HCT116 (cell line): Measurements from ENCODE around the gene CD22. TPM values are rescaled to one million over a fixed set of nuclear protein-coding genes. Genes with fewer than 3 reads are reported as not detected.

ENCODE experiments used
- ATAC-seq: fragments of 200-7000 bp; cut with Tn5 transposase; 2 replicates; pipeline ENCODE4 v1.9.1; 2020; ENCODE audit warnings: mild to moderate bottlenecking, moderate library complexity
- BruUV-seq: library from RNA; stranded (reverse); fragments of 400-500 nt; replicated peaks from 2 replicates; lab custom pipeline; 2021; lab: Mats Ljungman, UMichigan
- CTCF ChIA-PET: fragments of 300-600 bp; sonication (Branson Sonifier 250); formaldehyde crosslinking; loops from one replicate; lab custom pipeline; 2021; ENCODE audit warnings: antibody characterized with exemption; lab: Charles Lee
- POLR2A ChIA-PET: fragments of 300-600, 350-600 bp; sonication (Branson Sonifier 250); formaldehyde crosslinking; loops from one replicate; lab custom pipeline; 2021; ENCODE audit warnings: antibody characterized with exemption; lab: Charles Lee
- RAD21 ChIA-PET, 2 experiments: fragments of 300-600 bp; sonication (Branson Sonifier 250); formaldehyde crosslinking; loops; one replicate each; lab custom pipeline; 2023; ENCODE audit warnings: low total read pairs in 2 of 2; ENCODE audit not compliant: uncharacterized antibody in 2 of 2, unreplicated experiment in 2 of 2, low non-redundant PET in 1 of 2; lab: Charles Lee
- DNase-seq: peaks from one replicate; pipeline ENCODE4 v3.0.0-alpha.2; 2010; ENCODE audit warnings: low read depth, low spot score
- H2AFZ ChIP-seq: fragments of 200-600 bp; shearing (Covaris generic), sonication (generic); 2 replicates; pipeline ENCODE4 v1.6.1; 2017; ENCODE audit warnings: low read depth, mixed run types, mixed read lengths, antibody characterized with exemption, low read length; ENCODE audit not compliant: poor library complexity, severe bottlenecking
- H3K27ac ChIP-seq: 2 replicates; pipeline ENCODE4 v1.5.1; 2012; ENCODE audit warnings: low read depth, low read length
- H3K27me3 ChIP-seq: fragments of 200-600 bp; sonication (generic); 2 replicates; pipeline ENCODE4 v1.6.1; 2016; ENCODE audit warnings: mixed run types, low read length, mixed read lengths; ENCODE audit not compliant: insufficient read depth
- H3K36me3 ChIP-seq, 2 experiments: fragments of 200-500 bp in 1 of 2; fragments of 200-600 bp in 1 of 2; sonication (Bioruptor generic) in 1 of 2; sonication (generic) in 1 of 2; 2 replicates each; pipeline versions ENCODE4 v1.5.1 to v1.6.1; 2014 to 2016; ENCODE audit warnings: low read length in 2 of 2, inconsistent platforms in 1 of 2, mixed read lengths in 1 of 2, mixed run types in 1 of 2; ENCODE audit not compliant: insufficient read depth in 2 of 2, control insufficient read depth in 1 of 2
- H3K4me1 ChIP-seq, 2 experiments: fragments of 200-600 bp in 1 of 2; sonication (generic) in 1 of 2; 2 replicates each; pipeline versions ENCODE4 v1.5.1 to v1.6.1; 2012 to 2017; ENCODE audit warnings: low read length in 2 of 2, inconsistent platforms in 1 of 2, mild to moderate bottlenecking in 1 of 2, mixed read lengths in 1 of 2, mixed run types in 1 of 2, moderate library complexity in 1 of 2; ENCODE audit not compliant: insufficient read depth in 2 of 2, control insufficient read depth in 1 of 2
- H3K4me2 ChIP-seq: fragments of 200-600 bp; sonication (generic); 2 replicates; pipeline ENCODE4 v1.6.1; 2017; ENCODE audit warnings: mixed run types, low read length, mixed read lengths
- H3K4me3 ChIP-seq, 2 experiments: fragments of 200-600 bp in 1 of 2; sonication (generic) in 1 of 2; replicated peaks in 1 of 2; 2 replicates each; pipeline ENCODE4 v1.5.1; 2011 to 2016; ENCODE audit warnings: low read length in 2 of 2, control low read depth in 1 of 2, low read depth in 1 of 2, mild to moderate bottlenecking in 1 of 2, mixed read lengths in 1 of 2, mixed run types in 1 of 2
- H3K79me2 ChIP-seq: fragments of 200-600 bp; sonication (generic); 2 replicates; pipeline ENCODE4 v1.6.1; 2017; ENCODE audit warnings: mild to moderate bottlenecking, mixed run types, low read length, moderate library complexity, mixed read lengths; ENCODE audit not compliant: insufficient read depth
- H3K9ac ChIP-seq: fragments of 200-600 bp; sonication (generic); 2 replicates; pipeline ENCODE4 v1.6.1; 2016; ENCODE audit warnings: low read length, mixed read lengths
- H3K9me2 ChIP-seq: fragments of 200-600 bp; sonication (generic), shearing (Covaris generic); 2 replicates; pipeline ENCODE4 v1.6.1; 2017; ENCODE audit warnings: mixed run types, mild to moderate bottlenecking, moderate library complexity; ENCODE audit not compliant: insufficient read depth
- H3K9me3 ChIP-seq, 2 experiments: fragments of 200-500 bp in 1 of 2; fragments of 200-600 bp in 1 of 2; sonication (Bioruptor generic) in 1 of 2; sonication (generic) in 1 of 2; 2 replicates each; pipeline ENCODE4 v1.6.1; 2014 to 2017; ENCODE audit warnings: low read length in 2 of 2, mixed read lengths in 2 of 2, inconsistent platforms in 1 of 2, low read depth in 1 of 2, mild to moderate bottlenecking in 1 of 2, mixed run types in 1 of 2, moderate library complexity in 1 of 2; ENCODE audit not compliant: control insufficient read depth in 1 of 2, insufficient read depth in 1 of 2
- H4K20me1 ChIP-seq: fragments of 200-600 bp; sonication (generic), shearing (Covaris generic); 2 replicates; pipeline ENCODE4 v1.6.1; 2017; ENCODE audit warnings: mixed run types, mild to moderate bottlenecking, moderate library complexity; ENCODE audit not compliant: insufficient read depth
- EGR1 ChIP-seq: IDR thresholded peaks from 2 replicates; pipeline ENCODE4 v1.6.1; 2012; ENCODE audit warnings: low read depth
- POLR2AphosphoS5 ChIP-seq: IDR thresholded peaks from 2 replicates; pipeline ENCODE4 v1.6.1; 2011; ENCODE audit warnings: mild to moderate bottlenecking, low read depth, low read length, moderate library complexity
- ZFX ChIP-seq: fragments of 450-650 bp; IDR thresholded peaks from 2 replicates; pipeline ENCODE4 v1.6.1; 2017
- ZNF274 ChIP-seq: fragments of 200-500 bp; sonication (Bioruptor generic); IDR thresholded peaks from 2 replicates; pipeline ENCODE4 v1.6.1; 2014; ENCODE audit warnings: mild to moderate bottlenecking, low read depth, low read length, inconsistent platforms
- intact Hi-C: fragments of 100-400 bp; cut with micrococcal nuclease; formaldehyde crosslinking; loops from 2 replicates; pipeline ENCODE4 v1.10.0; 2022
- total RNA-seq: library from RNA; stranded (reverse); gene quantifications from one replicate; pipeline ENCODE4 v1.2.1, GENCODE V29; 2021; ENCODE audit not compliant: unreplicated experiment
- TF ChIP-seq, protein P1 (sequence below): IDR thresholded peaks from 2 replicates; pipeline ENCODE4 v1.6.1; 2011; ENCODE audit warnings: mild to moderate bottlenecking, low read length, moderate library complexity; ENCODE audit not compliant: insufficient replicate concordance; ENCODE audit errors: extremely low read depth
- TF ChIP-seq, protein P2 (sequence below): IDR thresholded peaks from 2 replicates; pipeline ENCODE4 v1.6.1; 2012
- TF ChIP-seq, protein P3 (sequence below), 3 experiments: fragments of 200-600 bp in 1 of 3; sonication (generic) in 1 of 3; IDR thresholded peaks in 2 of 3; conservative IDR thresholded peaks in 1 of 3; 2 replicates each; pipeline ENCODE4 v1.5.1; 2012 to 2017; ENCODE audit warnings: low read depth in 2 of 3, low read length in 2 of 3, antibody characterized with exemption in 1 of 3, borderline replicate concordance in 1 of 3, control low read depth in 1 of 3, mild to moderate bottlenecking in 1 of 3, mixed read lengths in 1 of 3, mixed run types in 1 of 3, moderate library complexity in 1 of 3; ENCODE audit not compliant: insufficient read depth in 1 of 3

Gene CD22
- total RNA-seq, 1 experiment from 2014 or later: 7.0 TPM

DNA sequence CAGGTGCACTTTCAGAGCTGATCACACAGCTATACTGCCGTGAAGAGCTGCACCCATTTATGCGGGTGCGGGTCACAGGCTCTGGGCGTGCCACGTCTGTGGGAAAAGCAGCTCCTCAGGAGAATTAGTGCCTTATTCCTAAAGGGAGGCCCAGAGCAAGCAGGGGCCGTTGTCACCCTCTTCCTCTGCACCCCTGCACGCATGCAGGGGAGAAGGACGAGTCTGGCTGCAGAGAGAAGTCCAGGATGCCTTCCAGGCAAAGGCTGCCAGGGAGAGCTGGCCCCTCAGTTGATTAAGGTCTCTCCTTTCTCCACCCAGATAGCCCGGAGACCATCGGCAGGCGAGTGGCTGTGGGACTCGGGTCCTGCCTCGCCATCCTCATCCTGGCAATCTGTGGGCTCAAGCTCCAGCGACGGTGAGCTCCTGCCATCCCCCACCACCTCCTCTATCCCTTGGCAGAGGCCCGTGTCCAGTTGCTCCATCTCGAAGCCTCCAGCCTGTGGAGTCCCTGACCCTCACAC is 15.6 kb downstream of the CD22 start:
- no TSS peak for BruUV-seq
- TF ChIP-seq, protein P1, sequence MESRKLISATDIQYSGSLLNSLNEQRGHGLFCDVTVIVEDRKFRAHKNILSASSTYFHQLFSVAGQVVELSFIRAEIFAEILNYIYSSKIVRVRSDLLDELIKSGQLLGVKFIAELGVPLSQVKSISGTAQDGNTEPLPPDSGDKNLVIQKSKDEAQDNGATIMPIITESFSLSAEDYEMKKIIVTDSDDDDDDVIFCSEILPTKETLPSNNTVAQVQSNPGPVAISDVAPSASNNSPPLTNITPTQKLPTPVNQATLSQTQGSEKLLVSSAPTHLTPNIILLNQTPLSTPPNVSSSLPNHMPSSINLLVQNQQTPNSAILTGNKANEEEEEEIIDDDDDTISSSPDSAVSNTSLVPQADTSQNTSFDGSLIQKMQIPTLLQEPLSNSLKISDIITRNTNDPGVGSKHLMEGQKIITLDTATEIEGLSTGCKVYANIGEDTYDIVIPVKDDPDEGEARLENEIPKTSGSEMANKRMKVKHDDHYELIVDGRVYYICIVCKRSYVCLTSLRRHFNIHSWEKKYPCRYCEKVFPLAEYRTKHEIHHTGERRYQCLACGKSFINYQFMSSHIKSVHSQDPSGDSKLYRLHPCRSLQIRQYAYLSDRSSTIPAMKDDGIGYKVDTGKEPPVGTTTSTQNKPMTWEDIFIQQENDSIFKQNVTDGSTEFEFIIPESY: no peak
- TF ChIP-seq POLR2AphosphoS5: no peak
- H4K20me1 ChIP-seq: no peaks in the 10 kb centered on the region
- no peaks in the 10 kb centered on the region for H3K4me1 ChIP-seq
- H3K9ac ChIP-seq: no peak overlapping the region
- no peaks in the 10 kb centered on the region for H3K36me3 ChIP-seq
- ATAC-seq (no peak), DNase-seq (no peak)
- H2AFZ ChIP-seq: no peak overlapping the region
- H3K4me3 ChIP-seq: no peak overlapping the region
- H3K9me2 ChIP-seq: no peaks in the 10 kb centered on the region
- intact Hi-C loops: no loop called here
- H3K27ac ChIP-seq: no peak overlapping the region
- no peak overlapping the region for H3K4me2 ChIP-seq
- ChIA-PET CTCF (interaction anchor here (1.4 kb wide), 1 partner anchor 151 kb away, joined by 3 read pairs; no protein-coding TSS in a partner anchor), POLR2A (no interaction called here), RAD21 (interaction anchor here in 1 of 2 experiments (1.3 kb wide), 1 partner anchor 124 kb away, joined by 5 read pairs; no protein-coding TSS in a partner anchor)
- H3K9me3 ChIP-seq: no peaks in the 10 kb centered on the region
- H3K79me2 ChIP-seq: no peaks in the 10 kb centered on the region
- no peaks in the 10 kb centered on the region for H3K27me3 ChIP-seq

DNA sequence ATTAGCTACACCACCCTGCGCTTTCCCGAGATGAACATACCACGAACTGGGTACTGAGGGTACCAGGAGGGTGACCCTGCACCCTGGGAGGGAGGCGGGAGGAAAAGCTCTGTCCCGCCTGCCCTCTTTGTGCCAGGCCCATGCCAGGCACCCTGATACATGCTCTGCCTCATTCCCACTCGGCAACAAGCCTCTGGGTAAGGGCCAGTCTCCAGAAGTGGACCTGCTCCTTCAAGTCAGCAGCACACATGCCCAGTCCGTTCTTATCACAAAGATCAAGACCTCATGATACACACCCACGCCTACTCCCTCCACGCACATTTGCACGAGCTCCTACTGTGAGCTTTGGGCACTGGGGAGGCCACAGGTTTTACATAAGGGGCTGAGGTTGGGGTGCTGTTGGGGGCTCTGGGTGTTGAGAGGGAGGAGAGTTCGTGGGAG is 16.7 kb downstream of the CD22 start:
- POLR2A ChIA-PET: no interaction called here
- ATAC-seq (no peak), DNase-seq (no peak)
- no peak overlapping the region for H3K4me2 ChIP-seq
- H3K79me2 ChIP-seq: no peaks in the 10 kb centered on the region
- H3K4me1 ChIP-seq: no peaks in the 10 kb centered on the region
- intact Hi-C loops: no loop called here
- CTCF ChIA-PET: interaction anchor here (1.4 kb wide), 1 partner anchor 149 kb away, joined by 3 read pairs; no protein-coding TSS in a partner anchor
- H3K9me2 ChIP-seq: no peaks in the 10 kb centered on the region
- no peaks in the 10 kb centered on the region for H4K20me1 ChIP-seq
- H3K4me3 ChIP-seq: no peak overlapping the region
- TF ChIP-seq, protein P2, sequence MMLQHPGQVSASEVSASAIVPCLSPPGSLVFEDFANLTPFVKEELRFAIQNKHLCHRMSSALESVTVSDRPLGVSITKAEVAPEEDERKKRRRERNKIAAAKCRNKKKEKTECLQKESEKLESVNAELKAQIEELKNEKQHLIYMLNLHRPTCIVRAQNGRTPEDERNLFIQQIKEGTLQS: no peak
- TF ChIP-seq EGR1: no peak
- TF ChIP-seq ZFX: no peak
- TF ChIP-seq, protein P3, sequence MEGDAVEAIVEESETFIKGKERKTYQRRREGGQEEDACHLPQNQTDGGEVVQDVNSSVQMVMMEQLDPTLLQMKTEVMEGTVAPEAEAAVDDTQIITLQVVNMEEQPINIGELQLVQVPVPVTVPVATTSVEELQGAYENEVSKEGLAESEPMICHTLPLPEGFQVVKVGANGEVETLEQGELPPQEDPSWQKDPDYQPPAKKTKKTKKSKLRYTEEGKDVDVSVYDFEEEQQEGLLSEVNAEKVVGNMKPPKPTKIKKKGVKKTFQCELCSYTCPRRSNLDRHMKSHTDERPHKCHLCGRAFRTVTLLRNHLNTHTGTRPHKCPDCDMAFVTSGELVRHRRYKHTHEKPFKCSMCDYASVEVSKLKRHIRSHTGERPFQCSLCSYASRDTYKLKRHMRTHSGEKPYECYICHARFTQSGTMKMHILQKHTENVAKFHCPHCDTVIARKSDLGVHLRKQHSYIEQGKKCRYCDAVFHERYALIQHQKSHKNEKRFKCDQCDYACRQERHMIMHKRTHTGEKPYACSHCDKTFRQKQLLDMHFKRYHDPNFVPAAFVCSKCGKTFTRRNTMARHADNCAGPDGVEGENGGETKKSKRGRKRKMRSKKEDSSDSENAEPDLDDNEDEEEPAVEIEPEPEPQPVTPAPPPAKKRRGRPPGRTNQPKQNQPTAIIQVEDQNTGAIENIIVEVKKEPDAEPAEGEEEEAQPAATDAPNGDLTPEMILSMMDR (IDR thresholded peaks at IDR 0.05 in 2 of 3, conservative IDR thresholded peaks at IDR 0.05 in 1 of 3; ENCODE audit: borderline replicate concordance in 1 of 3, insufficient read depth in 1 of 3, low read depth in 2 of 3, low read length in 2 of 3): no peak
- TF ChIP-seq ZNF274: no peak
- H3K36me3 ChIP-seq: no peaks in the 10 kb centered on the region
- H3K9ac ChIP-seq: no peak overlapping the region
- H3K27ac ChIP-seq: no peak overlapping the region
- no peaks in the 10 kb centered on the region for H3K9me3 ChIP-seq
- RAD21 ChIA-PET: interaction anchor here in 1 of 2 experiments (1.3 kb wide), 1 partner anchor 123 kb away, joined by 5 read pairs; no protein-coding TSS in a partner anchor
- H2AFZ ChIP-seq: no peak overlapping the region
- BruUV-seq: no TSS peak
- H3K27me3 ChIP-seq: no peaks in the 10 kb centered on the region
